ENCODE measurements around the gene SLF2.

- TF ChIP-seq CTCF (conservative IDR thresholded peaks at IDR 0.05; ENCODE audit: low read length) (no peak), EZH2phosphoT487 (IDR thresholded peaks at IDR 0.05; ENCODE audit: borderline replicate concordance, low read depth, low read length) (no peak)
Measured at GRCh38 chr10:100890141-100890672, 22.6 kb upstream of the SLF2 start.
